Measurements from ENCODE around the gene FRY. TPM values are rescaled to one million over a fixed set of nuclear protein-coding genes. Genes with fewer than 3 reads are reported as not detected.

Gene FRY
- total RNA-seq, 1 experiment from 2014 or later = 5.3 TPM

GRCh38 chr13:32063619-32064233 lies 32.2 kb downstream of the FRY start:
- no peak overlapping the region for H3K27ac Mint-ChIP-seq
- TF ChIP-seq ZNF281 (CRISPR knock-in tag; IDR thresholded peaks at IDR 0.05) (no peak), TEAD1 (CRISPR knock-in tag; IDR thresholded peaks at IDR 0.05) (no peak), FOXK1 (CRISPR knock-in tag; IDR thresholded peaks at IDR 0.05) (no peak), HMGXB4 (CRISPR knock-in tag; IDR thresholded peaks at IDR 0.05) (no peak), ZNF512 (CRISPR knock-in tag; IDR thresholded peaks at IDR 0.05; ENCODE audit: borderline replicate concordance) (no peak), RORB (CRISPR knock-in tag; IDR thresholded peaks at IDR 0.05) (no peak), ZSCAN18 (CRISPR knock-in tag; IDR thresholded peaks at IDR 0.05) (no peak), OVOL2 (CRISPR knock-in tag; IDR thresholded peaks at IDR 0.05; ENCODE audit: borderline replicate concordance) (no peak)
- H3K36me3 Mint-ChIP-seq = no peaks in the 10 kb centered on the region
- peaks cover 26% of the 10 kb centered on the region for H3K4me1 Mint-ChIP-seq
- ChIA-PET POLR2A (no interaction called here), CTCF (interaction anchor here (0.5 to 1.2 kb wide), 4 partner anchors 23 to 154 kb away, joined by 3 to 4 read pairs (median 4); no protein-coding TSS in a partner anchor)
- H3K4me3 Mint-ChIP-seq = no peak overlapping the region
- DNase-seq (ENCODE audit: low spot score) = no peak
- no peak for ATAC-seq
- H3K27me3 Mint-ChIP-seq (ENCODE audit: low read depth) = no peaks in the 10 kb centered on the region
- H3K9me3 Mint-ChIP-seq = no peaks in the 10 kb centered on the region

- H3K27ac Mint-ChIP-seq = no peak overlapping the region; the same call in 1 of the 2 replicates
- no peak for TF ChIP-seq RORB (CRISPR knock-in tag; IDR thresholded peaks at IDR 0.05)
- no peak for TF ChIP-seq TCF7 (CRISPR knock-in tag; IDR thresholded peaks at IDR 0.05; ENCODE audit: low read depth)
- TF ChIP-seq ATF1 (CRISPR knock-in tag; IDR thresholded peaks at IDR 0.05) = no peak
- no peak for TF ChIP-seq AR (CRISPR knock-in tag; IDR thresholded peaks at IDR 0.05)
- no peak for TF ChIP-seq GTF2I (CRISPR knock-in tag; conservative IDR thresholded peaks at IDR 0.05)
- no peak for TF ChIP-seq ZSCAN18 (CRISPR knock-in tag; IDR thresholded peaks at IDR 0.05)
- no peak for TF ChIP-seq ZNF232 (CRISPR knock-in tag; IDR thresholded peaks at IDR 0.05)
- no peak for TF ChIP-seq ATF3 (CRISPR knock-in tag; conservative IDR thresholded peaks at IDR 0.05)
- TF ChIP-seq ATF2 (CRISPR knock-in tag; IDR thresholded peaks at IDR 0.05; ENCODE audit: borderline replicate concordance, low read depth) = no peak
- no peak for TF ChIP-seq USF1 (CRISPR knock-in tag; IDR thresholded peaks at IDR 0.05)
- no peak for TF ChIP-seq NR3C1 (CRISPR knock-in tag; conservative IDR thresholded peaks at IDR 0.05; ENCODE audit: low read depth)
- CTCF ChIA-PET = no interaction called here
Observed at GRCh38 chr13:32067149-32067961, 35.8 kb downstream of the FRY start.

More at GRCh38 chr13:32067149-32067961, 35.8 kb downstream of the FRY start:
- H3K27me3 Mint-ChIP-seq (ENCODE audit: low read depth) = no peaks in the 10 kb centered on the region
- peaks cover 7% of the 10 kb centered on the region for H3K36me3 Mint-ChIP-seq
- no peak for ATAC-seq
- DNase-seq (ENCODE audit: low spot score) = no peak
- peaks cover 11% of the 10 kb centered on the region for H3K4me1 Mint-ChIP-seq
- POLR2A ChIA-PET = no interaction called here
- H3K9me3 Mint-ChIP-seq = peaks cover 18% of the 10 kb centered on the region
- no peak overlapping the region for H3K4me3 Mint-ChIP-seq

Measured in WTC11 (cell line).